H9 (cell line): ENCODE results near the gene PPP1R9A. TPM values are rescaled to one million over a fixed set of nuclear protein-coding genes. Genes with fewer than 3 reads are reported as not detected.

Experiments used
- DNase-seq: peaks from one replicate; pipeline ENCODE4 v3.0.0-alpha.2; 2017
- H2AFZ ChIP-seq: one replicate; pipeline ENCODE4 v1.6.1; 2013; ENCODE audit warnings: mild to moderate bottlenecking, low read length, control low read depth, moderate library complexity
- H2AK5ac ChIP-seq: 2 replicates; pipeline ENCODE4 v1.6.1; 2013; ENCODE audit warnings: low read length, control low read depth, mixed read lengths; ENCODE audit not compliant: insufficient read length
- H2BK120ac ChIP-seq: one replicate; pipeline ENCODE4 v1.6.1; 2013; ENCODE audit warnings: low read depth, mild to moderate bottlenecking, low read length, control low read depth, inconsistent platforms; ENCODE audit not compliant: poor library complexity, severe bottlenecking
- H2BK12ac ChIP-seq: 2 replicates; pipeline ENCODE4 v1.6.1; 2013; ENCODE audit warnings: low read length, control low read depth, mixed read lengths, low read depth; ENCODE audit not compliant: insufficient read length
- H2BK15ac ChIP-seq: 2 replicates; pipeline ENCODE4 v1.6.1; 2013; ENCODE audit warnings: low read depth, low read length, control low read depth
- H2BK20ac ChIP-seq: one replicate; pipeline ENCODE4 v1.6.1; 2013; ENCODE audit warnings: low read depth, mild to moderate bottlenecking, low read length, control low read depth, inconsistent platforms; ENCODE audit not compliant: poor library complexity, severe bottlenecking
- H2BK5ac ChIP-seq: 2 replicates; pipeline ENCODE4 v1.6.1; 2013; ENCODE audit warnings: low read length, control low read depth, mixed read lengths; ENCODE audit not compliant: insufficient read length
- H3K14ac ChIP-seq: 2 replicates; pipeline ENCODE4 v1.6.1; 2013; ENCODE audit warnings: low read length, control low read depth; ENCODE audit not compliant: insufficient read depth
- H3K18ac ChIP-seq: 2 replicates; pipeline ENCODE4 v1.6.1; 2013; ENCODE audit warnings: low read depth, mild to moderate bottlenecking, mixed read lengths, low read length, control low read depth; ENCODE audit not compliant: insufficient read length
- H3K23ac ChIP-seq: 2 replicates; pipeline ENCODE4 v1.6.1; 2013; ENCODE audit warnings: low read length, control low read depth, mixed read lengths, low read depth; ENCODE audit not compliant: insufficient read length
- H3K23me2 ChIP-seq: 2 replicates; pipeline ENCODE4 v1.6.1; 2013; ENCODE audit warnings: low read depth, mild to moderate bottlenecking, mixed read lengths, low read length, control low read depth; ENCODE audit not compliant: insufficient read length, poor library complexity, severe bottlenecking
- H3K27ac ChIP-seq: 2 replicates; pipeline ENCODE4 v1.5.1; 2013; ENCODE audit warnings: low read length, control low read depth, mixed read lengths, low read depth; ENCODE audit not compliant: insufficient read length
- H3K27me3 ChIP-seq: 2 replicates; pipeline ENCODE4 v1.6.1; 2013; ENCODE audit warnings: low read length, control low read depth, inconsistent platforms; ENCODE audit not compliant: insufficient read depth
- H3K4ac ChIP-seq: 2 replicates; pipeline ENCODE4 v1.6.1; 2013; ENCODE audit warnings: low read depth, mild to moderate bottlenecking, control low read depth, inconsistent platforms, low read length, moderate library complexity
- H3K4me1 ChIP-seq: 2 replicates; pipeline ENCODE4 v1.6.1; 2013; ENCODE audit warnings: low read length, control low read depth, inconsistent platforms; ENCODE audit not compliant: insufficient read depth
- H3K4me2 ChIP-seq: 2 replicates; pipeline ENCODE4 v1.6.1; 2013; ENCODE audit warnings: low read length, control low read depth, mixed read lengths; ENCODE audit not compliant: insufficient read length, insufficient read depth
- H3K56ac ChIP-seq: 2 replicates; pipeline ENCODE4 v1.6.1; 2013; ENCODE audit warnings: low read depth, mild to moderate bottlenecking, mixed read lengths, low read length, control low read depth; ENCODE audit not compliant: insufficient read length
- H3K79me1 ChIP-seq: 2 replicates; pipeline ENCODE4 v1.6.1; 2013; ENCODE audit warnings: low read depth, mild to moderate bottlenecking, moderate library complexity, low read length, control low read depth, inconsistent platforms; ENCODE audit not compliant: insufficient read depth, poor library complexity, severe bottlenecking
- H3K79me2 ChIP-seq: 2 replicates; pipeline ENCODE4 v1.6.1; 2013; ENCODE audit warnings: low read length, control low read depth, inconsistent platforms; ENCODE audit not compliant: insufficient read depth
- H3K9ac ChIP-seq: 2 replicates; pipeline ENCODE4 v1.6.1; 2013; ENCODE audit warnings: low read length, control low read depth, mixed read lengths; ENCODE audit not compliant: insufficient read length; ENCODE audit errors: extremely low read depth
- H3K9me3 ChIP-seq: one replicate; pipeline ENCODE4 v1.6.1; 2013; ENCODE audit warnings: low read depth, low read length, inconsistent platforms; ENCODE audit not compliant: control insufficient read depth
- H3T11ph ChIP-seq: one replicate; pipeline ENCODE4 v1.6.1; 2013; ENCODE audit warnings: mild to moderate bottlenecking, low read length, control low read depth, inconsistent platforms
- H4K20me1 ChIP-seq: one replicate; pipeline ENCODE4 v1.6.1; 2013; ENCODE audit not compliant: control insufficient read depth, insufficient read length, insufficient read depth
- H4K5ac ChIP-seq: 2 replicates; pipeline ENCODE4 v1.6.1; 2013; ENCODE audit warnings: low read depth, mild to moderate bottlenecking, mixed read lengths, low read length, control low read depth; ENCODE audit not compliant: insufficient read length
- H4K8ac ChIP-seq: replicated peaks from 2 replicates; pipeline ENCODE4 v1.6.1; 2013; ENCODE audit warnings: low read length, control low read depth, mixed read lengths, low read depth; ENCODE audit not compliant: insufficient read length
- H4K91ac ChIP-seq: 2 replicates; pipeline ENCODE4 v1.6.1; 2013; ENCODE audit warnings: low read depth, mild to moderate bottlenecking, moderate library complexity, mixed read lengths, low read length, control low read depth; ENCODE audit not compliant: insufficient read length
- H3K27ac Mint-ChIP-seq, 3 experiments: 2 replicates in 2 of 3; 3 replicates in 1 of 3; pipeline ENCODE4 v1.8.0; 2020 to 2021; ENCODE audit warnings: mixed read lengths in 3 of 3, mild to moderate bottlenecking in 1 of 3, moderate library complexity in 1 of 3
- H3K27me3 Mint-ChIP-seq: 2 replicates; pipeline ENCODE4 v1.8.0; 2021; ENCODE audit warnings: low read depth, mild to moderate bottlenecking, moderate library complexity, mixed read lengths
- H3K36me3 Mint-ChIP-seq, 3 experiments: 2 replicates in 2 of 3; 3 replicates in 1 of 3; pipeline ENCODE4 v1.8.0; 2020 to 2021; ENCODE audit warnings: low read depth in 3 of 3, mixed read lengths in 3 of 3; ENCODE audit not compliant: insufficient read depth in 1 of 3
- H3K4me1 Mint-ChIP-seq, 2 experiments: 2 replicates each; pipeline ENCODE4 v1.8.0; 2020; ENCODE audit warnings: mixed read lengths in 2 of 2
- H3K4me3 Mint-ChIP-seq, 2 experiments: 2 replicates in 1 of 2; 3 replicates in 1 of 2; pipeline ENCODE4 v1.8.0; 2020 to 2021; ENCODE audit warnings: mild to moderate bottlenecking in 2 of 2, mixed read lengths in 2 of 2, moderate library complexity in 1 of 2
- H3K9me3 Mint-ChIP-seq, 2 experiments: 2 replicates in 1 of 2; 3 replicates in 1 of 2; pipeline ENCODE4 v1.8.0; 2020; ENCODE audit warnings: mild to moderate bottlenecking in 2 of 2, mixed read lengths in 2 of 2, moderate library complexity in 1 of 2
- WGBS: extraction: QIAGEN DNeasy Blood & Tissue Kit; methylation state at CpG from one replicate; pipeline ENCODE4 v1.1.7; 2013; ENCODE audit warnings: missing lambda C conversion rate, low lambda C conversion rate, mixed read lengths; ENCODE audit not compliant: insufficient read length; ENCODE audit errors: extremely low coverage; 5-methylcytosine and 5-hydroxymethylcytosine counted together
- total RNA-seq: library from RNA; stranded (reverse); gene quantifications from 2 replicates; pipeline ENCODE4 v1.2.1, GENCODE V29; 2021
- TF ChIP-seq, protein P1 (sequence below): fragments of 200-600 bp; sonication (generic); conservative IDR thresholded peaks from 3 replicates; pipeline ENCODE4 v1.8.0; 2021; ENCODE audit warnings: antibody characterized with exemption, mild to moderate bottlenecking

Gene PPP1R9A
- total RNA-seq, 1 experiment from 2014 or later, result 17.0 TPM

DNA sequence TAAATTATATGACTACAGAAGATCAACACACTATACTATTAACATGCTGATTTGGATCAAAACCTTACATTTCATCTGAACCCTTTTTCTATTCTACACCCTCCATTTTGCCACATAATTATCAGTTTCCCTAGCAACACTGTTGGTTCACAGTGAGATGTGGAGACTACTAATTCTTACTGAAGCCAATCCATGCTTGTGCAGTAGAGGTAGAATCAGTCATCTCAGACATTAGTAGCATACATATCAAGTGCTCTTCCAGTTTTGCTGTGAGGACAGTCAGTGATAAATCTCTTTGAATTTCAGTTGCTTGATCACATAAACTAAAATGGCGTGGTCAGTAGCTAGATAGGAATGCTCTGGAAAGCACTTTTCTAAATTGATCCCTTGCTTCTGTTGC lies 346.6 kb downstream of the PPP1R9A start:
- H3K27ac ChIP-seq, result no peak overlapping the region
- no peaks in the 10 kb centered on the region for H3K79me2 ChIP-seq
- Mint-ChIP-seq H3K27me3 (no peaks in the 10 kb centered on the region), H3K27ac (no peak overlapping the region), H3K4me1 (no peaks in the 10 kb centered on the region), H3K4me3 (no peak overlapping the region), H3K9me3 (no peaks in the 10 kb centered on the region), H3K36me3 (peaks cover 0 to 10% (median 0%) of the 10 kb centered on the region in 3 experiments; a peak in 5 of 7 replicates)
- H4K8ac ChIP-seq, result no peak overlapping the region
- no peaks in the 10 kb centered on the region for H4K20me1 ChIP-seq
- no peaks in the 10 kb centered on the region for H3K23me2 ChIP-seq
- H3K4me1 ChIP-seq, result no peaks in the 10 kb centered on the region
- H3K27me3 ChIP-seq, result no peaks in the 10 kb centered on the region
- WGBS, result no CpG with 5 or more reads among the region's 1 CpG
- H3K79me1 ChIP-seq, result no peaks in the 10 kb centered on the region
- TF ChIP-seq, protein P1, sequence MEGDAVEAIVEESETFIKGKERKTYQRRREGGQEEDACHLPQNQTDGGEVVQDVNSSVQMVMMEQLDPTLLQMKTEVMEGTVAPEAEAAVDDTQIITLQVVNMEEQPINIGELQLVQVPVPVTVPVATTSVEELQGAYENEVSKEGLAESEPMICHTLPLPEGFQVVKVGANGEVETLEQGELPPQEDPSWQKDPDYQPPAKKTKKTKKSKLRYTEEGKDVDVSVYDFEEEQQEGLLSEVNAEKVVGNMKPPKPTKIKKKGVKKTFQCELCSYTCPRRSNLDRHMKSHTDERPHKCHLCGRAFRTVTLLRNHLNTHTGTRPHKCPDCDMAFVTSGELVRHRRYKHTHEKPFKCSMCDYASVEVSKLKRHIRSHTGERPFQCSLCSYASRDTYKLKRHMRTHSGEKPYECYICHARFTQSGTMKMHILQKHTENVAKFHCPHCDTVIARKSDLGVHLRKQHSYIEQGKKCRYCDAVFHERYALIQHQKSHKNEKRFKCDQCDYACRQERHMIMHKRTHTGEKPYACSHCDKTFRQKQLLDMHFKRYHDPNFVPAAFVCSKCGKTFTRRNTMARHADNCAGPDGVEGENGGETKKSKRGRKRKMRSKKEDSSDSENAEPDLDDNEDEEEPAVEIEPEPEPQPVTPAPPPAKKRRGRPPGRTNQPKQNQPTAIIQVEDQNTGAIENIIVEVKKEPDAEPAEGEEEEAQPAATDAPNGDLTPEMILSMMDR, result no peak
- no peaks in the 10 kb centered on the region for H3K9me3 ChIP-seq
- H3K4ac ChIP-seq, result no peak overlapping the region
- no peak overlapping the region for H2AK5ac ChIP-seq
- H3K9ac ChIP-seq, result no peak overlapping the region
- H3K14ac ChIP-seq, result no peak overlapping the region
- H4K5ac ChIP-seq, result no peak overlapping the region
- H2BK5ac ChIP-seq, result no peak overlapping the region
- no peak for DNase-seq
- H3K56ac ChIP-seq, result no peak overlapping the region
- no peak overlapping the region for H2AFZ ChIP-seq
- no peak overlapping the region for H3K23ac ChIP-seq
- H2BK15ac ChIP-seq, result no peak overlapping the region
- H2BK12ac ChIP-seq, result no peak overlapping the region
- no peak overlapping the region for H3T11ph ChIP-seq
- H4K91ac ChIP-seq, result no peak overlapping the region
- H3K4me2 ChIP-seq, result no peak overlapping the region
- no peak overlapping the region for H3K18ac ChIP-seq
- H2BK20ac ChIP-seq, result no peak overlapping the region
- no peak overlapping the region for H2BK120ac ChIP-seq
